ENCODE results near the gene YBEY.

GRCh38 chr21:46318464-46318845 is 32.3 kb downstream of the YBEY start:
- TF ChIP-seq CTCF (conservative IDR thresholded peaks at IDR 0.05; ENCODE audit: low read length) (no peak), EZH2phosphoT487 (IDR thresholded peaks at IDR 0.05; ENCODE audit: borderline replicate concordance) (no peak)
